Fibroblast of gingiva (primary cell): ENCODE data around the gene SNX20.

ENCODE experiments used
- DNase-seq: peaks from one replicate; pipeline ENCODE4 v3.0.0-alpha.2; 2011; ENCODE audit warnings: low read depth

The SNX20 gene

DNA sequence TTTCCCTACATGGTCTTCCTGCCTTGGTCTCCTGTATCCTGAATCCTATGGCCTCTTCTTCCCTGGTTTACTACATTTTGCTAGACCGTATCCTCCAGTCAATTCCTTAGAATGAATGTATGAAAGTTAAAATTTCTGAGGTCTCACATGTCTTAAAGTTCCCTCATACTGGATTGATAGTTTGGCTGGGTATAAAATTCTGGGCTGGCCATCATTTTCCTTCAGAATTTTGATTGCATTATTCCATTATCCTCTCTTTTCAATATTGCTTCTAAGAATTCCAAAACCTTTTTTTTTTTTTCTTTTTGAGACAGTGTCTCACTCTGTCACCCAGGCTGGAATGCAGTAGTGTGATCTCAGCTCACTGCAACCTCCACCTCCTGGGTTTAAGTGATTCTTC, 23.1 kb upstream of the SNX20 start:
- DNase-seq = no peak

- no peak for DNase-seq
Observed at GRCh38 chr16:50702725-50703124, 21.6 kb upstream of the SNX20 start.

DNA sequence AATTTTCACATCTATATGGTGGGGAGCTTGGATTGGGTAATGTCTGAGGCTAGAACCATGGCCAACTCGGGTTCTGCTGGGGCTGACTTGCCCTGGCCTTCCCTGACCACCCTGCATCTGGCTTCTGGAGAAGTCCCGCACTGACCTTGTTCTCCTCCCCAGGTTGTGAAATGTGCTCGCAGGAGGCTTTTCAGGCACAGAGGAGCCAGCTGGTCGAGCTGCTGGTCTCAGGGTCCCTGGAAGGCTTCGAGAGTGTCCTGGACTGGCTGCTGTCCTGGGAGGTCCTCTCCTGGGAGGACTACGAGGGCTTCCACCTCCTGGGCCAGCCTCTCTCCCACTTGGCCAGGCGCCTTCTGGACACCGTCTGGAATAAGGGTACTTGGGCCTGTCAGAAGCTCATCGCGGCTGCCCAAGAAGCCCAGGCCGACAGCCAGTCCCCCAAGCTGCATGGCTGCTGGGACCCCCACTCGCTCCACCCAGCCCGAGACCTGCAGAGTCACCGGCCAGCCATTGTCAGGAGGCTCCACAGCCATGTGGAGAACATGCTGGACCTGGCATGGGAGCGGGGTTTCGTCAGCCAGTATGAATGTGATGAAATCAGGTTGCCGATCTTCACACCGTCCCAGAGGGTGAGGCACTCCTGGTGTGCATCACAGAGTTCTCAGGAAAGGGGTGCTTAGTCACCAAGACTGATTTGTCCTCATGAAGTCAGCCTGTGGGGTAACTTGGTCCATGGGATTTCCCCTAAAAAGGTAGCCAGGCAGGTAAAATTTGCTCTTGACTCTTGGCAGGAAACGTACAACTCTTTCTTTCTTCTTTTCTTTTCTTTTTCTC, 18.4 kb upstream of the SNX20 start:
- peak; percentile 29 for DNase-seq

GRCh38 chr16:50697881-50698767, 17.0 kb upstream of the SNX20 start:
- DNase-seq = peak; percentile 33

DNA sequence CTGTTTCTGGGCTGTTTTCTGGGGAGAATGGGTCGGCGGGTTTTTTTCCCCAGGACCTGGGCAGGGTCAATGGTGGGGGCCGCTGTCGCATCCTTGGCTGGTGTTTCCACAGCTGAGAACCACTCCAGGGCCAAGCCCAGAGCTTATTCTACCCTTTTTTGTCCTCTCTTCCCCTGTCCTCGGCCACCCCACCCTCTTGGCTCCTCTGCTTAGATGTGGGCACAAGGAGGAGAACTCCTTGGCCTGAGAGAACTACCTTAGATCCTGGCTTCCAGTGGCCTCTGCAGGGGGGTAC, 16.3 kb upstream of the SNX20 start:
- DNase-seq = no peak

DNA sequence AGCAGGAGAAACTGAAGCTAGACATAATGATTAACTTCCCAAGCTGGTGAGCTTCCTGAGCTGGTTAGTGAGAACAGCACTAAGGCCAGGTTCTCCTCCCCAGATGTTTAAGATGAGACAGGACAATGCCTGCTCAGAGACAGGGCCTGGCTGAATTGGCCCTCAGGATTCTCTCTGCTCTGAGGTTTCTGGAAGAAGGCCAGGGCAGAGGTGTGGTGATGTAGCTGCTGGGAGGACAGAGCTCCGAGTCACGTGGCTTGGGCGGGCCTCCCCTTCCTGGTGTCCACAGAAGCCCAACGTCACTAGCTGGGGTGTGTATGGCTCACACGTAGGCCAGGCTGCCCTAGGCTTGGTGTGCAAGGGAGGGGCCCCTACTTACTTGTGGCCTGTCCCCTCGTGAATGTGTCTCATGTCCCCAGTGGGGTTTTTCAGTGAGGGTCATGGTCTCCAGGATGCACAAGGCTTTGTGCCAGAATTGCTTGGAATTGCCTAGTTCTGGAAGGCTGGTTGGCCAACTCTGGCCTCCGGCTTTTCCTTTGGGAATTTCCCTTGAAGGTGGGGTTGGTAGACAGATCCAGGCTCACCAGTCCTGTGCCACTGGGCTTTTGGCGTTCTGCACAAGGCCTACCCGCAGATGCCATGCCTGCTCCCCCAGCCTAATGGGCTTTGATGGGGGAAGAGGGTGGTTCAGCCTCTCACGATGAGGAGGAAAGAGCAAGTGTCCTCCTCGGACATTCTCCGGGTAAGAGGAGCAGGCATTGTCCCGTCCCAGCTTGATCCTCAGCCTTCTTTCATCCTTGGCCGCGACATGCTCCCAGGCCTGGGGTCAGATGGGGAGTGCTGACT, 15.7 kb upstream of the SNX20 start:
- DNase-seq = peak; percentile 21

DNA sequence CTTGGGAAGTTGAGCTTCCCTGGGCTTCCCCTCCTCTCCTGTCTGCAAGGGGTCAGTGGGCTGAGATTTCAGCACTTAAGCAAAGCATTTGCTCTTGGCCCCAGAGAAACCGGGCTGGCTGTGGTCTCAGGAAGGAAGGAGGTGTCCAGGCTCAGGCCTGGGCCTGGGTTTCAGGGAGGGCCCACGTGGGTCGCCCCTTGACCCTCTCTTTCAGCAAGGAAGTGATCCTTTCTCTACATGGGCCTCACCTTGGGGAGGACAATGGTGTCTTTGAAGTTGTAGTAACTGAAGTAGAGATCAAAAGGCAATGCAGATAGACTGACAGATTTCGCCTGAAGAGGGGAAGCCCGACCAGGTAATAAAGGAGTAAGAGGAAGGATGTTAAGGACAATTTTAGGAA, 15.0 kb upstream of the SNX20 start:
- DNase-seq = no peak

DNA sequence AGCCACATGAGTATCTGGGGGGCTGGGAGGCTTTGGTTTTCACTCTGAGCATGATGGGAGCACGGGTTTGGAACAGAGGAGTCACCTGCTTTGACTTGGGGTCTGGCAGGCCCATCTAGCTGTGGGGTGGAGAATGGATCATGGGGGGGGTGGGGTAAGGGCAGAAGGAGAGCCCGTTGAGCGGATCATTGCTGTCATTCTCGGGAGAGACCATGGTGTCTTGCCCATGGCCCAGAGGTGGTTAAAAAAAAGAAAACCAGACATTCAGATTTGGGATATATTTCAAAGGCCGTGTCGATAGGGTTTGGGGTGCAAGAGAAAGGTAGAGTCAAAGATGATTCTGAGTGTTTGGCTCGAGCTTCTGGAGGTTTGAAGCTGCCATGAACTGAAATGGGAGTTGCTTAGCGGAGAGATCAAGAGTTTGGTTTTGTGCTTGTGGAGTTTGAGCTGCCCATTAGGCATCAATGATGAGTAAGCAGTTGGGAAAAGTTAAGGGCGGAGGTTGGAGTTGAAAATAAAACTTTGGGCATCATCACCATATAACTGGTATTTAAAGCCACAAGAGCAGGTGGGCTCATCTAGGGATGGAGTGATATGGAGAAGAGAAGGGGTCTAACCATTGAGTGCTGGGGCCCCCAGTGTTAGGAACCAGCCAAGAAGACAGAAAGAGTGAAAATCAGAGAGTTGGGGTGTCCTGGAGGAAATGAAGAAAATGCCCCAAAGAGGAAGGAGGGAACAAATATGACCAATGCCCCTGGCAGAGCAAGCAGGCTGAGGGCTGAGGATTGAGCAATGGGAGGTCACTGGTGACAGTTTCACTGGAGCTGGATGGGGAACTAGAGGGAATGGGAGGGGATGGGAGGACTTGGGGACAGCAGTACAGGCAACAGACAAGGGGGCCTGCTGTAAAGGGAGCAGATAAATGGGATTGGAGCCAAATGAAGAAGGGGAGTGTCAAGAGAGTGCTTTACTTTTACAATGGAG, 14.2 kb upstream of the SNX20 start:
- no peak for DNase-seq

GRCh38 chr16:50694206-50694605, 13.1 kb upstream of the SNX20 start:
- no peak for DNase-seq

DNA sequence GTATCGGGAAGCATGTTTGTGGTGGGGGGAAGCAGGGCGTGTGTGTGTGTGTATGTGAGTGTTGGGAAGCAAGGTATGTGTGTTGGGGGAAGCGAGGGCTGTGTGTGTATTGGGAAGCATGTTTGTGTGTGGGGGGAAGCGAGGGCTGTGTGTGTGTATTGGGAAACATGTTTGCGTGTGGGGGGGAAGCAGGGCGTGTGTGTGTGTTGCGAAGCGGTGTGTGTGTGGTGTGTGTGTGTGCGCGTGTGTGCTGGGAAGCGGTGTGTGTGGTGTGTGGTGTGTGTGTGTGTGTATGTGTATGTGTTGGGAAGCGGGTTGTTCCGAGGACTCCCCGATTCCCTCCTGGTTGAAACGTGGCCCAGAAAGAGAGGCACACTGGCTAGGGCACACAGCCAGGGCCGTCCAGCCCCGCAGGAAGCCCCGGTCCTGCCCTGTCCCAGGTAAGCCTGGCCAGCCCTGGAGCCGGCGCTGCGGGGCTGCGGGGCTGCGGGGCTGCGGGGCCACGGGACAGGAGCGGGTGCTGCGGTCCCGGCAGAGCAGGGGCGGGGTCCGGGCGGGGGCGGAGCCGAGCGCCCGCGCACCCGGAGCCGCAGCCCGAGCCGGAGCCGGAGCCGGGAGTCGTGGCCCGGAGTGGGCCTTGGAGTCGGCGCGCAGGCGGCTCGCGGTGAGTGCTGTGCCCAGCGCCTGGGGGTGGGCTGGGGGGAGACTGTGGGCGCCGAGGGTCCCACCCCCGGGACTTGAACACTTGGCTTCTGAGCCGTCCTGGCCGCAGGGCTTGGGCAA, 12.1 kb upstream of the SNX20 start, which contains the start of gene NOD2:
Gene NOD2 (plus strand): TSS at position 608 of the 783 bp plus-strand sequence. CDS start 5,890 bp downstream, outside the sequence.
- DNase-seq = peak; percentile 29

GRCh38 chr16:50692644-50692998, 11.5 kb upstream of the SNX20 start:
- no peak for DNase-seq

DNA sequence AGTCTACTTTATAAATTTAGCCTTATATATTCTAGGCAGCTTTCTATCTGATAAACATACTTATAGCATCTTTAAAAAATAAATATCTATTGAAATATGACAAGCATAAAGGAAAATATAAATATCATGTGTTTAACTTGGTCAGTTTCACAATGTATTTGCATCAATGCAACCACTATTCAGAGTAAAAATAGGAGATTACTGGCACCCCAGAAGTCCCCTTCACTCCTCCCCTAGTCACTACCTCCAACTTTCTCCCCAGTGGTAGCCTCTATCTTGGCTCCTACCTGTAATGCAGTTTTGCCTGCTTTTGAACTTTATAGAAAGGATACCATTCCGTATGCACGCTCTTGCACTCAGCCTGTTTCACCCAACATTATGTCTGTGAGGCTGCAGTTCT, 9.1 kb upstream of the SNX20 start:
- no peak for DNase-seq

DNA sequence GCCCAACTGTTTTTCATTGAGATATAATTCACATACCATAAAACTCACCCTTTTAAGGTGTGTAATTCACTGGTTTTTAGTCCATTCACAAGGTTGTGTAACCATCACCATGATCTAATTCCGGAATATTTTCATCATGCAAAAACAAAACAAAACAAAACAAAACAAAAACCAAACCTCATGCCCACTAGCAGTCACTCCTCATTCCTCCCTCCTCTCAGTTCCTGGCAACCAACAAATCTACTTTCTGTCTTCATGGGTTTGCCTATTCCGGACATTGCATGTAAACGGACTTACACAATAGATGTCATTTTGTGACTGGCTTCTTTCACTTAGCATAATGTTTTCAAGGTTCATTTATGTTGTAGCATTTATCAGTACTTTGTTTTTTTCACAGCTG, 7.8 kb upstream of the SNX20 start:
- no peak for DNase-seq

DNA sequence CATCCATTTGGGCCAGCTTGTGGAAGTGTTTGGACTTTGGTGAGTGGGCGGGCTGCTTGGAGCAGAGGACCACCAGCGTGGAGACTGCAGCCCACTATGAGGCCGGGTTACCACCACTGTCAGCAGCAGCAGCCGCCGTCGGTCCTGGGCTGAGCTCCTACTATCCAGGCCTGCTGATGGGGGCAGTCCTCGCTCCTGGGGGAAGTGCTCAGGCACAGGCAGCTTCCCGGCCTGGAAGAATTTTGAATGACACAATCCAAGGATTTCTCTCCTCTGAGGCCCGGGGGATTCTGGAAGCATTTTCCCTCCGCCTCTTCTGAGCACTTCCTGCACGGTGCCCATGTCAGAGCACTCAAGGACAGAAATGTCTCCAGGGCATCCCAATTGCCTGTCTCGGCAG, 7.0 kb upstream of the SNX20 start:
- no peak for DNase-seq

DNA sequence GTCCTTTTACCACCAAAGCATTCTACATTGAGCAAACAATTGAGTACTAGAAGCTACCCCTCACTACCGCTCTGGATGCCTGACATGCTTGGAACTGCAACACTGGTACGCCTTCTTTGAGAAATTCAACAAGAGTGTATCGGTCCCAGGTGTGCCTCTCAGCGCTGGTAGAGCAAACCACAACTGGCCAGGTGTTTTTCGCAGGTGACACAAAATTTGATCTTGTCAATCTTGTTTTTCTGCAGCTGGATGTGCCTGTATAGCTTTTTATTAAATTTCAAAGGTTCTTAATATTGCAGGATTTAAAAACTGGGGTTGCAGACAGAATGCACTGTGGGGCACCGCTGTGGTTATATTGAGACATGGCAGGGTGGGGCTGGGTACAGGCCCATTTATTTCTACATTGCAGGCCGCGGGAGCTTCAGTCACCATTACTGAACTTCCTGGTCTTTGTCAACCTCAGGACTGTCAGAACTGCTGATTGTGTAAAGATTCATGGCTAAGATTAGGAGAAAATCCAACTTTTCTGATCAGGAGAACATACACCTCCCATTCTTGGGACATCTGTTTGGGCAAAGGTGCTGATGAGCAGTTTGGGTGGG, 4.5 kb upstream of the SNX20 start:
- no peak for DNase-seq

- DNase-seq = no peak
Observed at GRCh38 chr16:50684823-50685461, 3.8 kb upstream of the SNX20 start.

- no peak for DNase-seq
Observed at GRCh38 chr16:50683689-50684374, 2.7 kb upstream of the SNX20 start.

DNA sequence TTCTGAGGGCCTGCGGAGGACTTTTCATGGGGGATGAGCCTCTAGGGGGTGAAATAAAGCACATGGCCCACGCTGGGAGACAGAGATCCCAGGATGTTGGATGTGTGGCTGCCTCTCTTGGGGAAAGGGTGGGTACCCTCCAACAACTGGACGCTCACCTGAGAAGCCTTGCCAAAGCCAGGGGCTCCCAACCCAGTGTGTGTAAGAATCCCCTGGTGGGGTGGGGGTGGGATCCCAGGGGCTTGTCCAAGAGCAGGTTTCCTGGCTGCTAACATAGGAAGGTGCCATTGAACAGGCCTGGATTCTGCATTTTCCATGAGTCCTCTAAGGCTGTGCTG, 587 bp downstream of the SNX20 start:
- no peak for DNase-seq
